ENCODE measurements around the gene CPEB1. TPM values are rescaled to one million over a fixed set of nuclear protein-coding genes. Genes with fewer than 3 reads are reported as not detected.
"Not testable (repeated sequence)": the region's sequence is repeated elsewhere in the genome, so short reads cannot be mapped to it uniquely, and the experiment has no call there.

The CPEB1 gene
- total RNA-seq, 2 experiments from 2014 or later, result not detected

GRCh38 chr15:82662641-82663040, 15.5 kb upstream of the CPEB1 start:
- CTCF ChIA-PET, result no interaction called here
- Mint-ChIP-seq H3K27me3 (no peaks in the 10 kb centered on the region), H3K36me3 (no peaks in the 10 kb centered on the region)

GRCh38 chr15:82660378-82660777, 13.2 kb upstream of the CPEB1 start:
- Mint-ChIP-seq H3K27ac (no peak overlapping the region), H3K36me3 (no peaks in the 10 kb centered on the region), H3K27me3 (no peaks in the 10 kb centered on the region), H3K9me3 (ENCODE audit: low read depth) (no peaks in the 10 kb centered on the region), H3K4me1 (no peaks in the 10 kb centered on the region), H3K4me3 (no peak overlapping the region)
- ATAC-seq (no peak), DNase-seq (no peak)
- CTCF ChIA-PET, result no interaction called here

More at GRCh38 chr15:82662641-82663040, 15.5 kb upstream of the CPEB1 start:
- ATAC-seq (no peak), DNase-seq (no peak)
- H3K9me3 Mint-ChIP-seq (ENCODE audit: low read depth), result no peaks in the 10 kb centered on the region
- no peak overlapping the region for H3K27ac Mint-ChIP-seq
- no peak overlapping the region for H3K4me3 Mint-ChIP-seq
- no peaks in the 10 kb centered on the region for H3K4me1 Mint-ChIP-seq

- Mint-ChIP-seq H3K9me3 (ENCODE audit: low read depth) (no peaks in the 10 kb centered on the region), H3K4me1 (no peaks in the 10 kb centered on the region), H3K36me3 (no peaks in the 10 kb centered on the region), H3K4me3 (no peak overlapping the region), H3K27ac (no peak overlapping the region), H3K27me3 (peaks cover 12% of the 10 kb centered on the region)
- ATAC-seq (no peak), DNase-seq (no peak)
- CTCF ChIA-PET, result no interaction called here
Observed at GRCh38 chr15:82656641-82657266, 9.6 kb upstream of the CPEB1 start.

- Mint-ChIP-seq H3K36me3 (no peaks in the 10 kb centered on the region), H3K27ac (no peak overlapping the region), H3K4me1 (no peaks in the 10 kb centered on the region), H3K9me3 (ENCODE audit: low read depth) (no peaks in the 10 kb centered on the region), H3K4me3 (no peak overlapping the region), H3K27me3 (peaks cover 15% of the 10 kb centered on the region)
- no peak for ATAC-seq
- DNase-seq, result no peak
- CTCF ChIA-PET, result no interaction called here
Observed at GRCh38 chr15:82655606-82656005, 8.4 kb upstream of the CPEB1 start.

- no peak overlapping the region for H3K27ac Mint-ChIP-seq
- H3K27me3 Mint-ChIP-seq, result peaks cover 35% of the 10 kb centered on the region
- H3K36me3 Mint-ChIP-seq, result no peaks in the 10 kb centered on the region
- no peaks in the 10 kb centered on the region for H3K9me3 Mint-ChIP-seq (ENCODE audit: low read depth)
- DNase-seq (no peak), ATAC-seq (no peak)
- CTCF ChIA-PET, result no interaction called here
- no peak overlapping the region for H3K4me3 Mint-ChIP-seq
- no peaks in the 10 kb centered on the region for H3K4me1 Mint-ChIP-seq
Observed at GRCh38 chr15:82653483-82654168, 6.5 kb upstream of the CPEB1 start.

GRCh38 chr15:82651708-82652107, 4.5 kb upstream of the CPEB1 start:
- Mint-ChIP-seq H3K4me1 (peaks cover 2% of the 10 kb centered on the region), H3K27ac (no peak overlapping the region), H3K36me3 (no peaks in the 10 kb centered on the region), H3K4me3 (no peak overlapping the region), H3K27me3 (peaks cover 46% of the 10 kb centered on the region), H3K9me3 (ENCODE audit: low read depth) (no peaks in the 10 kb centered on the region)
- ATAC-seq (no peak), DNase-seq (no peak)
- CTCF ChIA-PET, result no interaction called here

GRCh38 chr15:82650046-82650670, 3.0 kb upstream of the CPEB1 start:
- H3K36me3 Mint-ChIP-seq, result no peaks in the 10 kb centered on the region
- DNase-seq, result no peak
- ATAC-seq, result no peak
- H3K27ac Mint-ChIP-seq, result no peak overlapping the region
- CTCF ChIA-PET, result no interaction called here
- no peak overlapping the region for H3K4me3 Mint-ChIP-seq
- H3K27me3 Mint-ChIP-seq, result peaks cover 59% of the 10 kb centered on the region
- peaks cover 4% of the 10 kb centered on the region for H3K4me1 Mint-ChIP-seq
- no peaks in the 10 kb centered on the region for H3K9me3 Mint-ChIP-seq (ENCODE audit: low read depth)

- peaks cover 4% of the 10 kb centered on the region for H3K4me1 Mint-ChIP-seq
- no peaks in the 10 kb centered on the region for H3K9me3 Mint-ChIP-seq (ENCODE audit: low read depth)
- CTCF ChIA-PET, result no interaction called here
- no peak for DNase-seq
- ATAC-seq, result no peak
- H3K27ac Mint-ChIP-seq, result no peak overlapping the region
- no peaks in the 10 kb centered on the region for H3K36me3 Mint-ChIP-seq
- H3K4me3 Mint-ChIP-seq, result no peak overlapping the region
- peaks cover 62% of the 10 kb centered on the region for H3K27me3 Mint-ChIP-seq
Observed at GRCh38 chr15:82649226-82649999, 2.2 kb upstream of the CPEB1 start.

- ATAC-seq (no peak), DNase-seq (no peak)
- Mint-ChIP-seq H3K9me3 (ENCODE audit: low read depth) (no peaks in the 10 kb centered on the region), H3K4me1 (peaks cover 4% of the 10 kb centered on the region), H3K27me3 (peaks cover 65% of the 10 kb centered on the region), H3K27ac (no peak overlapping the region), H3K4me3 (no peak overlapping the region), H3K36me3 (no peaks in the 10 kb centered on the region)
- CTCF ChIA-PET, result no interaction called here
Observed at GRCh38 chr15:82648257-82649103, 1.3 kb upstream of the CPEB1 start.

GRCh38 chr15:82647835-82648256, 683 bp upstream of the CPEB1 start:
- ATAC-seq, result peak; percentile 83
- Mint-ChIP-seq H3K4me3 (no peak overlapping the region), H3K4me1 (peaks cover 4% of the 10 kb centered on the region), H3K9me3 (ENCODE audit: low read depth) (no peaks in the 10 kb centered on the region), H3K27me3 (peaks cover 67% of the 10 kb centered on the region), H3K36me3 (no peaks in the 10 kb centered on the region), H3K27ac (no peak overlapping the region)
- CTCF ChIA-PET, result no interaction called here
- DNase-seq, result peak; percentile 59

GRCh38 chr15:82646250-82647044, 716 bp downstream of the CPEB1 start:
- Mint-ChIP-seq H3K36me3 (no peaks in the 10 kb centered on the region), H3K9me3 (ENCODE audit: low read depth) (no peaks in the 10 kb centered on the region), H3K4me3 (no peak overlapping the region), H3K4me1 (peaks cover 4% of the 10 kb centered on the region), H3K27me3 (peaks cover 73% of the 10 kb centered on the region), H3K27ac (no peak overlapping the region)
- DNase-seq (no peak), ATAC-seq (no peak)
- CTCF ChIA-PET, result no interaction called here

- DNase-seq; H3K36me3 Mint-ChIP-seq; H3K27ac Mint-ChIP-seq; H3K9me3 Mint-ChIP-seq (ENCODE audit: low read depth); ATAC-seq; H3K4me1 Mint-ChIP-seq; H3K4me3 Mint-ChIP-seq; CTCF ChIA-PET: not testable (repeated sequence)
- H3K27me3 Mint-ChIP-seq, result peaks cover 80% of the 10 kb centered on the region
Observed at GRCh38 chr15:82644967-82645852, 2.0 kb downstream of the CPEB1 start.
